ENCODE results near the gene PDE10A.

GRCh38 chr6:165401092-165401491 lies 261.9 kb downstream of the PDE10A start:
- TF ChIP-seq CTCF (IDR thresholded peaks at IDR 0.05) (no peak), POLR2A (IDR thresholded peaks at IDR 0.05) (no peak), POLR2AphosphoS5 (IDR thresholded peaks at IDR 0.05) (no peak)

Data from suprapubic skin (tissue), 4 donors.